Measurements from ENCODE around the gene PALB2. TPM values are rescaled to one million over a fixed set of nuclear protein-coding genes. Genes with fewer than 3 reads are reported as not detected.

The PALB2 gene
- total and polyA plus RNA-seq, 9 donors: 8.0 to 11.2 (median 9.5) TPM

DNA sequence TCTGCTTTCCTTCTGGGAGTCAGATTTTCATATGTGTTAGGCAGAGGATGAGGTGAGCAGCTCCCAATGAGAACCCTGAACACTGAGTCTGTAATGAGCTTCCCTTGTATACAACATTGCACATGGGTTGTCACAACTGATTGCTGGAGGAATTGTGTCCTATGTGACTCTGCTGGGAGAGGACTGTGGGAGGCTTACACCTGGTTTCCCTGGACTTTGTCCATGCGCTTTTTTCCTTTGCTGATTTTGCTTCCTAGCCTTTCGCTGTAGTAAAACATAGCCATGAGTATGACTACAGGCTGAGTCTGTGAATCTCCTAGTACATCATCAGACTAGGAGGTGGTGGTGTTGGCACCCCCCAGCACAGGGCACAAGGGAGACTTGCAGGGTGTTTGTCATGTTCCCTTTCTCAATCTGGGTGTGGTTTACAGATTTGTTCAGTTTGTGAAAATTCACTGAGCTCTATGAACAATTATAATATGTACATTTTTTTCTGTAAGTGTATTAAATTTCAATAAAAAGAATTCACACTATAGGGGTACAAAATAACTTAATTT, 35.9 kb upstream of the PALB2 start:
- DNase-seq: no peak
- Histone ChIP-seq H3K27me3 (ENCODE audit: control insufficient read depth, insufficient read depth, low read length) (no peaks in the 10 kb centered on the region), H3K4me1 (ENCODE audit: control insufficient read depth, insufficient read depth, low read length) (peaks cover 25% of the 10 kb centered on the region), H3K4me3 (ENCODE audit: low read length) (no peak overlapping the region), H3K27ac (ENCODE audit: low read length) (no peak overlapping the region), H3K36me3 (ENCODE audit: control insufficient read depth, insufficient read depth, low read length) (peaks cover 36% of the 10 kb centered on the region), H3K9me3 (replicated peaks; ENCODE audit: control insufficient read depth, low read depth, low read length) (no peaks in the 10 kb centered on the region)
- no CpG with 5 or more reads among the region's 2 CpGs for WGBS (ENCODE audit: insufficient coverage)

DNA sequence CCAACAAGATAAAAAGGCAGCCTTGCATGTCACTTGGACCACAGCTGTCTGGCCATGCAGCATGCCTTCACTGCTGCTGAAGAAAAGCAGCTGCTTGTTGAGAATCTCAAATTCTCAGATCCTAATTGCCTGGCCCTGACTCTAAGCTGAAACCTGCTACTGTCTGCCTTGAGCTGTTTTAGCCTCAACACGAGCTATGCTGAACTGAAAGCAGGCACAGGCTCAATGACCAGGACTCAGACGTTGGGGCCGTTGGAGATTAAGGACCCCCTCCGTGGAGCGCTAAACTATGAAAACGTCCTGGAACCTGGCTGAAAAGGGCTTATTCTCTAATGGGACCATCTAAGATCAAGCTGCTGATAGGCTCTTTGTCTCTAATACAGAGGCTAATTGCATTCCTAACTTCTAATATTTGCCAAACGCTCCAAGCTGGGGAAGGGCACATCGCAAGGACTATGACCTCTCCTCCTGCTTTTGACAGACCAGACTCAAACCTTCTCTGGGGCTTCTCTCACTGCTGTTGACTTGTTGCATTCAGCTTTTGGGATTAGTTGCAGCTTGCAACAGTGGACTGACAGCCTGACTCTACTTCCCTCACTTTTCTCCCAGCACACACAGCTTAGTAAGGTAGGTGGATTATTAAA, 33.0 kb upstream of the PALB2 start:
- 75% methylated on average over 8 of the region's 8 CpGs for WGBS (ENCODE audit: insufficient coverage)
- H3K9me3 ChIP-seq (replicated peaks; ENCODE audit: control insufficient read depth, low read depth, low read length): no peaks in the 10 kb centered on the region
- peaks cover 9% of the 10 kb centered on the region for H3K4me1 ChIP-seq (ENCODE audit: control insufficient read depth, insufficient read depth, low read length)
- no peak overlapping the region for H3K4me3 ChIP-seq (ENCODE audit: low read length)
- no peak overlapping the region for H3K27ac ChIP-seq (ENCODE audit: low read length)
- H3K36me3 ChIP-seq (ENCODE audit: control insufficient read depth, insufficient read depth, low read length): peaks cover 40% of the 10 kb centered on the region
- DNase-seq: peak; percentile 30
- no peaks in the 10 kb centered on the region for H3K27me3 ChIP-seq (ENCODE audit: control insufficient read depth, insufficient read depth, low read length)

DNA sequence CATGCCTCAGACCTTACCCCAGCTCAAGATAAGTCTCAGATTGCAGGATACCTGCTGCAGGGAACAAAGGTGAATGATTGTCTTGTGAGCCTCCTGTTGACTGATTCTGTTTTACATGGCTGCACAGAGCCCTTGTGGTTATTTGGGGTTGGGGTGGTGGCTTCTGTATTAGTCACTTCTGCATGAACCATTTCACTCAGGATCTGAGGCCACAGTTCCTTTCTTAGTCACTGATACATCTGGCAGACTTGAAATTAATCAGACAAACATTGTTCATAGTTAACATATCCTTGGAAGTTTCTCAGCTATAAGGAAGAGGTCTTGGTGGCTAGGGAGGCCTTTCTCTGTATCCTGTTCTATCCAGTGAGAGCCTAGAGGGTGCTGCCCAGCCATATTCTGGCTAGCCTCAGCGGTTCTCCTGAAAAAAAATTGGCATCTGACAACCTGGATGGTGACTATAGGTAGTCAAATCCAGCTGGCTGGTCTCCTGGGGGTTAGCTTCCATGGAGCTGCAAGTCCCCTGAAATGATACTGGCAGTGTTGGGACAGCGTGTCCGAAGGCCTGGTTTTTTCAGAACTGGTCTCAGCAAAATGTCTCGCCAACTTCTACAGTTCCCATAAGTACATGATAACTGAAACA, 29.1 kb upstream of the PALB2 start:
- Histone ChIP-seq H3K27ac (ENCODE audit: low read length) (no peak overlapping the region), H3K4me1 (ENCODE audit: control insufficient read depth, insufficient read depth, low read length) (peaks cover 2% of the 10 kb centered on the region), H3K4me3 (ENCODE audit: low read length) (no peak overlapping the region), H3K9me3 (replicated peaks; ENCODE audit: control insufficient read depth, low read depth, low read length) (no peaks in the 10 kb centered on the region), H3K27me3 (ENCODE audit: control insufficient read depth, insufficient read depth, low read length) (no peaks in the 10 kb centered on the region), H3K36me3 (ENCODE audit: control insufficient read depth, insufficient read depth, low read length) (peaks cover 66% of the 10 kb centered on the region)
- DNase-seq: no peak
- 63% methylated on average over 1 of the region's 4 CpGs for WGBS (ENCODE audit: insufficient coverage)

DNA sequence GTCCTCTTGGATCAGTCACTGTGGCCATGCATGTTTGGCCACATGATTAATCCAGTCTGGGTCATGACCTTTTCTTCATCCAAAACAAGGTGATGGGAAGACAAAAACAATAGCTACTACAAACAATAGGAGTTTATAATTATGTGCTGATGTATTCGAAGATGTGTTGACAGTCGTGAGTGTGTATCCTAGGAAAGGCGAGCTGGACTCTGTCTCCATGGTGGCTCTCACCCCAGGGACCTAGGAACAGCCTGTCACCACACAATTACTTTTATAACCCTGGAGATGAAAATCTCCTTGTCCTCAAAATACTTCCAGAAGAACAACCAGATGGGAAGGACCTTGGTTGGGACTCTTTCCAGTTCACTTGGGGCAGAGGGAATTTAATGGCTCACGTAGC, 27.8 kb upstream of the PALB2 start:
- no peak for DNase-seq
- no peaks in the 10 kb centered on the region for H3K4me1 ChIP-seq (ENCODE audit: control insufficient read depth, insufficient read depth, low read length)
- 67% methylated on average over 1 of the region's 4 CpGs for whole genome bisulfite sequencing (ENCODE audit: insufficient coverage)
- H3K27me3 ChIP-seq (ENCODE audit: control insufficient read depth, insufficient read depth, low read length): no peaks in the 10 kb centered on the region
- no peaks in the 10 kb centered on the region for H3K9me3 ChIP-seq (replicated peaks; ENCODE audit: control insufficient read depth, low read depth, low read length)
- H3K4me3 ChIP-seq (ENCODE audit: low read length): no peak overlapping the region
- H3K27ac ChIP-seq (ENCODE audit: low read length): no peak overlapping the region
- peaks cover 76% of the 10 kb centered on the region for H3K36me3 ChIP-seq (ENCODE audit: control insufficient read depth, insufficient read depth, low read length)

DNA sequence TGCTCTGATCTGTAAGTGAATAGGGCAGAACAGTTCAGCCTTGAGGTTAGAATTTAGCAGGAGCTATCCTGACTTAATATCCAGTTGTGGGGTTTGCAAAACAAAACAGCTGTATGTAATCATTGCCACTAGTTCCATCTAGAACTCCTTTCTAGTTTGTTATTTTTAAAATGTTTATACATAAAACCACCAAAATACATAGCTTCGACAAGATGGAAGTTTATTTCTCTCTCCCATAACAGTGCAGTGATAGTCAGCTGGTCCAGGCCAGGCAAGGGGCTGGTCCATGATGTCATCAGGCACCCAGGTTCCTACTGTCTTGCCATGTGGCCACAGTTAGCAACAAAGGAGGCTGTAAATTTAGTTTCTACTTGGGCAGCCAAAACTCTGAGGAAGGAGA, 27.1 kb upstream of the PALB2 start:
- WGBS (ENCODE audit: insufficient coverage): 100% methylated on average over 1 of the region's 1 CpG
- H3K27ac ChIP-seq (ENCODE audit: low read length): no peak overlapping the region
- peaks cover 80% of the 10 kb centered on the region for H3K36me3 ChIP-seq (ENCODE audit: control insufficient read depth, insufficient read depth, low read length)
- H3K27me3 ChIP-seq (ENCODE audit: control insufficient read depth, insufficient read depth, low read length): no peaks in the 10 kb centered on the region
- no peaks in the 10 kb centered on the region for H3K9me3 ChIP-seq (replicated peaks; ENCODE audit: control insufficient read depth, low read depth, low read length)
- no peaks in the 10 kb centered on the region for H3K4me1 ChIP-seq (ENCODE audit: control insufficient read depth, insufficient read depth, low read length)
- H3K4me3 ChIP-seq (ENCODE audit: low read length): no peak overlapping the region
- no peak for DNase-seq

DNA sequence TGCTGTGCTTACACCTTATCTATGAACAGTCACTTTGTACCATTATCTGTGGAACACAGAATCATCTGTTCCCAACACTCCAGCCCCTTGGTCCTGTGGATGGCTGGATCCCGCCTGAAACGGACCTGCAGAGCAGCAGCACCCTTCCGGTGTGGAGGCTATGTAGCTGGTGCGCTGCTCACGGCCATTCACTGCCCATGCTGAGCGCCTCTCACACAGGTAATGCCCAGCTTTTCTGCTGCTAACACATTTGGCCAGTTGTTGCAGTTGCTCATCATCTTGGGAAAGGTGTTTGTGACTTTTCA, 26.2 kb upstream of the PALB2 start:
- H3K36me3 ChIP-seq (ENCODE audit: control insufficient read depth, insufficient read depth, low read length): peaks cover 87% of the 10 kb centered on the region
- WGBS (ENCODE audit: insufficient coverage): 83% methylated on average over 6 of the region's 6 CpGs
- DNase-seq: no peak

DNA sequence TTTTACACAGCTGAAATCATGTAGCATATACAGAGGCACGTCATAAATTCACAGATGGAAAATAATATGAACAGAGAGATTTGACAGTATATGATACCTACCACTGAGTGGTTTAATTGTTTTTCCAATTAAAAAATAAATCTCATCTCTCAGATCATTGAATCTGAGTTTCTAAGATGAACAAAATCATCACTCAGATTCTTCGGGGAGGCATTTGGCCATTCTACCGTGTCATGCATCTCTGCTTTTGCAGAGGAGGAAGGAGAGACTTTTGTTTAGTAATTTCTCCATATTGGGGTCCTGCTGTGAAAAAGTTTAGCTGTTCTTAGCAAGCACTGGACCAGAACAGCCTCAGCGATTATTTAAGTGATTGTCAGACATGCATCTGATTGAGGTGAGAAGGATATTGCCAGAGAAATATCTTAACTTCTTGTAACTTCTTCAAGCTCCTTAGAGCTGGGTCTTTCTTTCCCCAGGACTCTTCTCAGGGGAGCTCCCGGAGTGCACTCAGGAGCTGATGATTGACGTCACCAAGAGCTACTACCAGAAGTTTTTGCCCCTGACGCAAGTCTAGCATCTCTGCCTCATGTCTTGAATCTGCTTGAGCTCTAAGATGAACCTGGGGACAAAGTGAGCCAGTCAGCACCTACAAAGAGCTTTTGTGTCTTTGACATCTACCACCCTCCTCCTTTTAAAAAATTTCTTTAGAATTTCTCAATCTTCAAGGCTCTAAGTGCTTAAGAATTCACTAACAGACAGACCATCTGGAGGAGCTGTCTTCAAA, 25.7 kb upstream of the PALB2 start:
- WGBS (ENCODE audit: insufficient coverage): 90% methylated on average over 3 of the region's 7 CpGs
- no peak overlapping the region for H3K4me3 ChIP-seq (ENCODE audit: low read length)
- no peak overlapping the region for H3K27ac ChIP-seq (ENCODE audit: low read length)
- no peak for DNase-seq
- no peaks in the 10 kb centered on the region for H3K9me3 ChIP-seq (replicated peaks; ENCODE audit: control insufficient read depth, low read depth, low read length)
- H3K4me1 ChIP-seq (ENCODE audit: control insufficient read depth, insufficient read depth, low read length): no peaks in the 10 kb centered on the region
- no peaks in the 10 kb centered on the region for H3K27me3 ChIP-seq (ENCODE audit: control insufficient read depth, insufficient read depth, low read length)
- peaks cover 87% of the 10 kb centered on the region for H3K36me3 ChIP-seq (ENCODE audit: control insufficient read depth, insufficient read depth, low read length)

More for the DNA sequence above, 26.2 kb upstream of the PALB2 start:
- Histone ChIP-seq H3K27me3 (ENCODE audit: control insufficient read depth, insufficient read depth, low read length) (no peaks in the 10 kb centered on the region), H3K27ac (ENCODE audit: low read length) (no peak overlapping the region), H3K4me1 (ENCODE audit: control insufficient read depth, insufficient read depth, low read length) (no peaks in the 10 kb centered on the region), H3K9me3 (replicated peaks; ENCODE audit: control insufficient read depth, low read depth, low read length) (no peaks in the 10 kb centered on the region), H3K4me3 (ENCODE audit: low read length) (no peak overlapping the region)

DNA sequence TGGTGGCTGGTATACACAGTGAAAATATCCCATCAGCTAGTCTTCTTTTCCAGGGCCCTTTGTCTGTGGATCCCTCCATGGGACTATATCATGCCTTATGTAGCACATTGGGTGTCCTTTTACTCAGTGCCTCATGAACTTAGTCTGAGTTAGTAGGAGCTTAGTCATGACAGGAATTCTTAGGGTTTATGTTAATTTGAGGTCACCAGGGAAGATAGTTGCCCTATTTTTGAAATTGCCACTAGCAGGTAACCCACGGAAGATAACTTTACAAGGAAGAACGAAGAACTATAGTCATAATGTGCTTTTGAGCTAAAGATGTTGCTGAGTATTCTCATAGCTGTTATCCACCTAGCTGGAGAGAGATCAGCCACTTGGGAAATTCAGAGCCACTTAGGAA, 22.8 kb upstream of the PALB2 start:
- no peak overlapping the region for H3K27ac ChIP-seq (ENCODE audit: low read length)
- H3K4me3 ChIP-seq (ENCODE audit: low read length): no peak overlapping the region
- WGBS (ENCODE audit: insufficient coverage): no CpG with 5 or more reads among the region's 2 CpGs
- DNase-seq: no peak
- H3K36me3 ChIP-seq (ENCODE audit: control insufficient read depth, insufficient read depth, low read length): peaks cover 76% of the 10 kb centered on the region
- H3K27me3 ChIP-seq (ENCODE audit: control insufficient read depth, insufficient read depth, low read length): no peaks in the 10 kb centered on the region
- no peaks in the 10 kb centered on the region for H3K9me3 ChIP-seq (replicated peaks; ENCODE audit: control insufficient read depth, low read depth, low read length)
- no peaks in the 10 kb centered on the region for H3K4me1 ChIP-seq (ENCODE audit: control insufficient read depth, insufficient read depth, low read length)

DNA sequence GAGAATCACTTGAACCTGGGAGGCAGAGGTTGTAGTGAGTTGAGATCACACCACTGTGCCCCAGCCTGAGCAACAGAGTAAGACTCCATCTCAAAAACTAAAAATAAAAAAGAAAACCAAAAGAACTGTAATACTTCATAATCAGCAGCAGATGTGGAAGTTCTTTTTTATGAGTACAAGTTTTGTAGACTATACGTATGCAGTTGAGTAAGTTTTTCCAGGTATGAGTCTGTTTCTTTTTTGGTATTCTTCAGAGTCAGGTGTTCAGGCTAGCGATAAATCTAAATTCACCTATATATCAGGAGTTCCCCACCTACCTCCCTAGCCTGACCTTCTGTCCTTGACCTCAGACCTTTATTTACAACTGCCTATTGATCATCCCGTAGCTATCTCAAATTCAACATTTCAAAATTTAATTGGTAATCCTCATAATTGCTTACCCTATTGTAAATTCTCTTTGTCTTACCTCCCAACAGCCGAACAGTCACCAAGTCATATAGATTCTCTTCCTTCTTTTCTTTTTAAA, 10.9 kb upstream of the PALB2 start:
- Histone ChIP-seq H3K4me3 (ENCODE audit: low read length) (no peak overlapping the region), H3K27me3 (ENCODE audit: control insufficient read depth, insufficient read depth, low read length) (no peaks in the 10 kb centered on the region), H3K27ac (ENCODE audit: low read length) (no peak overlapping the region), H3K4me1 (ENCODE audit: control insufficient read depth, insufficient read depth, low read length) (no peaks in the 10 kb centered on the region), H3K36me3 (ENCODE audit: control insufficient read depth, insufficient read depth, low read length) (peaks cover 10% of the 10 kb centered on the region), H3K9me3 (replicated peaks; ENCODE audit: control insufficient read depth, low read depth, low read length) (no peaks in the 10 kb centered on the region)
- DNase-seq: no peak
- WGBS (ENCODE audit: insufficient coverage): 86% methylated on average over 1 of the region's 4 CpGs

Measured in muscle of leg (tissue), 11 donors.